ENCODE measurements around the gene JTB. TPM values are rescaled to one million over a fixed set of nuclear protein-coding genes. Genes with fewer than 3 reads are reported as not detected.
"Not testable (repeated sequence)": the region's sequence is repeated elsewhere in the genome, so short reads cannot be mapped to it uniquely, and the experiment has no call there.

Gene JTB
- polyA plus RNA-seq, 1 experiment: 227 TPM

- ChIA-PET POLR2A (interaction anchor here (0.6 to 1.0 kb wide), 4 partner anchors 9 to 1149 kb away, joined by 3 to 9 read pairs (median 4); no protein-coding TSS in a partner anchor), CTCF (interaction anchor here (0.6 to 3.6 kb wide), 37 partner anchors 8 to 418 kb away, joined by 3 to 26 read pairs (median 4); partner anchors contain the start of genes CREB3L4, DENND4B, ILF2 and JTB)
Observed at GRCh38 chr1:153985941-153986761, 8.7 kb upstream of the JTB start, which contains the start of gene RAB13. RAB13 (minus strand) TSS chr1:153986339; CDS start chr1:153986236, 103 bp downstream.

GRCh38 chr1:153985341-153985912, 8.0 kb upstream of the JTB start:
- POLR2A ChIA-PET: interaction anchor here (1.0 kb wide), 1 partner anchor 1149 kb away, joined by 4 read pairs; no protein-coding TSS in a partner anchor
- no peak for DNase-seq (ENCODE audit: low read depth)
- Histone ChIP-seq H3K4me3 (ENCODE audit: low read depth, low read length) (peak overlapping the region; percentile 93), H3K27me3 (ENCODE audit: control insufficient read depth, insufficient read depth, low read length) (no peaks in the 10 kb centered on the region), H3K36me3 (ENCODE audit: control insufficient read depth, insufficient read depth, low read length) (peaks cover 5% of the 10 kb centered on the region)
- CTCF ChIA-PET: interaction anchor here (0.6 to 3.6 kb wide), 14 partner anchors 12 to 358 kb away, joined by 3 to 26 read pairs (median 5); partner anchors contain the start of genes CREB3L4, DENND4B, S100A13 and SLC39A1
- no peak for TF ChIP-seq CTCF (IDR thresholded peaks at IDR 0.05; ENCODE audit: insufficient read depth, low read depth, low read length)

More at GRCh38 chr1:153985941-153986761, 8.7 kb upstream of the JTB start, which contains the start of gene RAB13:
- Histone ChIP-seq H3K4me3 (ENCODE audit: low read depth, low read length) (peak within 1 kb of the TSS; percentile 93), H3K27me3 (ENCODE audit: control insufficient read depth, insufficient read depth, low read length) (no peaks in the 10 kb centered on the region), H3K36me3 (ENCODE audit: control insufficient read depth, insufficient read depth, low read length) (peaks cover 4% of the 10 kb centered on the region)
- TF ChIP-seq CTCF (IDR thresholded peaks at IDR 0.05; ENCODE audit: insufficient read depth, low read depth, low read length): no peak
- peak; percentile 28 for DNase-seq (ENCODE audit: low read depth)

- H3K4me3 ChIP-seq (ENCODE audit: low read depth, low read length): peak overlapping the region; percentile 93
- no peak for TF ChIP-seq CTCF (IDR thresholded peaks at IDR 0.05; ENCODE audit: insufficient read depth, low read depth, low read length)
- ChIA-PET CTCF (interaction anchor here (1.4 to 3.6 kb wide), 5 partner anchors 17 to 357 kb away, joined by 3 to 26 read pairs (median 8); partner anchors contain the start of genes CREB3L4, S100A13 and SLC39A1), POLR2A (no interaction called here)
- DNase-seq (ENCODE audit: low read depth): no peak
- no peaks in the 10 kb centered on the region for H3K27me3 ChIP-seq (ENCODE audit: control insufficient read depth, insufficient read depth, low read length)
- H3K36me3 ChIP-seq (ENCODE audit: control insufficient read depth, insufficient read depth, low read length): peaks cover 5% of the 10 kb centered on the region
Observed at GRCh38 chr1:153984123-153984894, 6.8 kb upstream of the JTB start.

- POLR2A ChIA-PET; H3K4me3 ChIP-seq (ENCODE audit: low read depth, low read length); H3K36me3 ChIP-seq (ENCODE audit: control insufficient read depth, insufficient read depth, low read length); DNase-seq (ENCODE audit: low read depth); H3K27me3 ChIP-seq (ENCODE audit: control insufficient read depth, insufficient read depth, low read length): not testable (repeated sequence)
- CTCF ChIA-PET: interaction anchor here (1.9 kb wide), 1 partner anchor 19 kb away, joined by 5 read pairs; the partner anchor contains the start of gene SLC39A1
Observed at GRCh38 chr1:153981735-153982134, 4.3 kb upstream of the JTB start.

GRCh38 chr1:153979091-153979490, 1.6 kb upstream of the JTB start:
- peaks cover 13% of the 10 kb centered on the region for H3K36me3 ChIP-seq (ENCODE audit: control insufficient read depth, insufficient read depth, low read length)
- H3K4me3 ChIP-seq (ENCODE audit: low read depth, low read length); POLR2A ChIA-PET; DNase-seq (ENCODE audit: low read depth); H3K27me3 ChIP-seq (ENCODE audit: control insufficient read depth, insufficient read depth, low read length): not testable (repeated sequence)
- CTCF ChIA-PET: interaction anchor here (0.7 to 6.7 kb wide), 4 partner anchors 8 to 55 kb away, joined by 3 to 32 read pairs (median 17); partner anchors contain the start of genes CREB3L4, RAB13 and SLC39A1

Measured in BJ (cell line).